Measurements from ENCODE around the gene SNTG2.

The SNTG2 gene

DNA sequence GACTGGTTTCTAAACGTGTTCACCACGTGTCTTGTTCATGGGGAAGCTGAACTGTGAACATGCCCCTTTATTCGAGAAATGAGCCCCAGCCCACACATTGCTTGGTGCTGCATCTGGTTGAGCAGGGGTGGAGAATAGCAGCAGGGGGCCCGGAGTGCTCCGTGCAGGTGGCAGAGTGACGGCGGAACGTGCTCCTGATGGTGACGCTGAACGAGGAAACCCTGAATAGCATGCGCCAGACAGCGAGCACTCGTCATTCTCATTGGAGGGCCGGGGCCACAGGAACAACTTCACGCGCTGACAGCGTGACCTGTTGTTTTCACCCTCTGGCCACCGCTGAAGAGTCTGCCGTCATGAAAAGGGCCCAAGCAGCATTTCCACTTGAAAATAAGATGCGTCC lies 336.8 kb downstream of the SNTG2 start:
- Mint-ChIP-seq H3K4me1 (peaks cover 13% of the 10 kb centered on the region), H3K9me3 (peaks cover under 1% of the 10 kb centered on the region), H3K36me3 (ENCODE audit: low read depth) (no peaks in the 10 kb centered on the region), H3K27me3 (ENCODE audit: low read depth) (peaks cover 9% of the 10 kb centered on the region), H3K27ac (no peak overlapping the region), H3K4me3 (no peak overlapping the region)
- TF ChIP-seq, protein P1, sequence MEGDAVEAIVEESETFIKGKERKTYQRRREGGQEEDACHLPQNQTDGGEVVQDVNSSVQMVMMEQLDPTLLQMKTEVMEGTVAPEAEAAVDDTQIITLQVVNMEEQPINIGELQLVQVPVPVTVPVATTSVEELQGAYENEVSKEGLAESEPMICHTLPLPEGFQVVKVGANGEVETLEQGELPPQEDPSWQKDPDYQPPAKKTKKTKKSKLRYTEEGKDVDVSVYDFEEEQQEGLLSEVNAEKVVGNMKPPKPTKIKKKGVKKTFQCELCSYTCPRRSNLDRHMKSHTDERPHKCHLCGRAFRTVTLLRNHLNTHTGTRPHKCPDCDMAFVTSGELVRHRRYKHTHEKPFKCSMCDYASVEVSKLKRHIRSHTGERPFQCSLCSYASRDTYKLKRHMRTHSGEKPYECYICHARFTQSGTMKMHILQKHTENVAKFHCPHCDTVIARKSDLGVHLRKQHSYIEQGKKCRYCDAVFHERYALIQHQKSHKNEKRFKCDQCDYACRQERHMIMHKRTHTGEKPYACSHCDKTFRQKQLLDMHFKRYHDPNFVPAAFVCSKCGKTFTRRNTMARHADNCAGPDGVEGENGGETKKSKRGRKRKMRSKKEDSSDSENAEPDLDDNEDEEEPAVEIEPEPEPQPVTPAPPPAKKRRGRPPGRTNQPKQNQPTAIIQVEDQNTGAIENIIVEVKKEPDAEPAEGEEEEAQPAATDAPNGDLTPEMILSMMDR (IDR thresholded peaks at IDR 0.05; ENCODE audit: unreplicated experiment in 3 of 3): no peak

DNA sequence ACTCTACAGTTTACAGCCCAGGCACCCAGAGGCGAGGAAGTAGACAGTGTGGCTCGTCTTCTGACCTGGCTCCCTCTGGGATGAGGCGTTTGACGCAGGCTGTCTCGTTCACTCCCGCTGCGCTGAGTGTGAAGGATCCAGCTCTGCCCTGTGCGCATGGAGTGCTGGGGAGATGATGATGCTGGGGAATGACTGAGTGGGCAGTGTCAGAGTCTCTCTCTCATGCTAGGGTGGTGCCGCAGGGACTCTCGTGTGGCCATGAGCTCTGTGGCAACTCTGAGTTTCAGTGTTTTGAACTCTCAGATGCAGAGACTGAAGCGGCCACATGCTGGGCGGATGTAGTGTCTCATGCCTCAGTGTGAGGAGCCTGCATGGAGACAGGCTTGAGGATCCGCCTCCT lies 344.3 kb downstream of the SNTG2 start:
- no peaks in the 10 kb centered on the region for H3K4me1 Mint-ChIP-seq

DNA sequence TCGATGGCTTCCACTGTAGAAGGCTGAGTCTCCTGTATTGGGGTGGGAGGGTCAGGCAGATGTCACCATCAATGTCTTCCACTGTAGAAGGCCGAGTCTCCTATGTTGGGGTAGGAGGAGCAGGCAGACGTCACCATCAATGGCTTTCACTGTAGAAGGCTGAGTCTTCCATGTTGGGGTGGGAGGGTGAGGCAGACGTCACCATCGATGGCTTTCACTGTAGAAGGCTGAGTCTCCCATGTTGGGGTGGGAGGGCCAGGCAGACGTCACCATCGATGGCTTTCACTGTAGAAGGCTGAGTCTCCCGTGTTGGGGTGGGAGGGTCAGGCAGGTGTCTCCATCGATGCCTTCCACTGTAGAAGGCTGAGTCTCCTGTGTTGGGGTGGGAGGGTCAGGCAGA lies 345.1 kb downstream of the SNTG2 start:
- Mint-ChIP-seq H3K4me3 (no peak overlapping the region), H3K36me3 (ENCODE audit: low read depth) (no peaks in the 10 kb centered on the region), H3K27ac (no peak overlapping the region), H3K4me1 (no peaks in the 10 kb centered on the region), H3K9me3 (peaks cover 5% of the 10 kb centered on the region), H3K27me3 (ENCODE audit: low read depth) (peaks cover 8% of the 10 kb centered on the region)
- TF ChIP-seq, protein P1 (IDR thresholded peaks at IDR 0.05; ENCODE audit: unreplicated experiment in 3 of 3): no peak

More for the DNA sequence above, 344.3 kb downstream of the SNTG2 start:
- TF ChIP-seq, protein P1 (IDR thresholded peaks at IDR 0.05; ENCODE audit: unreplicated experiment in 3 of 3): no peak
- no peaks in the 10 kb centered on the region for H3K36me3 Mint-ChIP-seq (ENCODE audit: low read depth)
- no peak overlapping the region for H3K4me3 Mint-ChIP-seq
- H3K27ac Mint-ChIP-seq: no peak overlapping the region
- peaks cover 8% of the 10 kb centered on the region for H3K27me3 Mint-ChIP-seq (ENCODE audit: low read depth)
- peaks cover 5% of the 10 kb centered on the region for H3K9me3 Mint-ChIP-seq

DNA sequence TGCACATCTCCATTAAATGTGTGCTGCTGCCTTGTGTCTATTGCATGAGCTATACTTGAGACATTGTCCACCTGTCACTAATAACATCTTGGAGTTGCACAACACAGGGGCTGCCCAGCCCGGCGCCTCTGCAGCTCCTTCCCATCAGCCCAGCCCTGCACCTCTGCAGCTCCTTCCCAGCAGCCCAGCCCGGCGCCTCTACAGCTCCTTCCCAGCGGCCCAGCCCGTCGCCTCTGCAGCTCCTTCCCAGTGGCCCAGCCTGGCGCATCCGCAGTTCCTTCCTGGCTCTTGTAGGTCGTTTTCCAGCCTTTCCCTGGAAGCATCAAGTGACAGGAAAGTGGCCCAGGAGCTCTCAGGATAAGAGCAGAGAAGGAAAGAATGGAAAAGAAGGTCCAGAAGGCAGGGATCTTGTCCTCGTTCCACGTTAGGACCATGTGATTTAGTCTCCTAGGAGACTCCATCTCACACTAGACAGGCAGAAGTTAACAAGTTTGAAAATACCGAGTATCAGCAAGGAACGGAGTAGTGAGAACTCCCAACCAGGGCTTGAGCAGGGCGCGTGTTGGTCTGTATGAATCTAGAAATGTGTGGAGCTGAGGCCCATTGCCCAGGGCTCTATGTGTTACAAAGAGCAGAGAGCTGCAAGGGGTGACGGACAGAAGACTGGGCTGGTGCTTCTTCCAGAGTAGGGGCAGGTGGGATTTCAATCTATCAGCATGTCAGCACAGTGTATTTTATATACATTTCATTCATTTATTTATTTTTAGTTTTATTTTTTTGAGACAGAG lies 346.9 kb downstream of the SNTG2 start:
- Mint-ChIP-seq H3K27me3 (ENCODE audit: low read depth) (peaks cover 15% of the 10 kb centered on the region), H3K27ac (no peak overlapping the region), H3K9me3 (peaks cover 3% of the 10 kb centered on the region), H3K4me1 (no peaks in the 10 kb centered on the region), H3K4me3 (no peak overlapping the region), H3K36me3 (ENCODE audit: low read depth) (no peaks in the 10 kb centered on the region)
- TF ChIP-seq, protein P1 (IDR thresholded peaks at IDR 0.05; ENCODE audit: unreplicated experiment in 3 of 3): no peak

DNA sequence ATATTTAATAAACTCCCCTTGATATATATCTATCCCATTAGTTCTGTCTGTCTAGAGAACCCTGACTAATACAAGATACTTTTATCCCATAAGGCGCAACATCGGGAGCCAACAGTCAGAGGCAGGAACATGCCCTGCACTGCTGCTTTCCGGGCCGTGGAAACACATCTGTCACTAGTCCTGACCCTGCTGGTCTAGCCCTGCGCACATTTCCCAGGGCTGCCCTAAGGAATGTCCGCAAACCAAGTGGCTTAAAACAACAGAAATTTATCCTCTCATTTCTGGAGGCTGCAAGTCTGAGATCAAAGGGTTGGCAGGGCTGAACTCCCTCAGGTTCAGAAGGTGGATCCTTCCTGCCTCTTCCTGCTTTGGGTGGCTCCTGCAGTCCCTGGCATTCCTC lies 348.4 kb downstream of the SNTG2 start:
- TF ChIP-seq, protein P1 (IDR thresholded peaks at IDR 0.05; ENCODE audit: unreplicated experiment in 3 of 3): no peak
- Mint-ChIP-seq H3K4me3 (no peak overlapping the region), H3K9me3 (peaks cover under 1% of the 10 kb centered on the region), H3K4me1 (no peaks in the 10 kb centered on the region), H3K27ac (no peak overlapping the region), H3K27me3 (ENCODE audit: low read depth) (peaks cover 15% of the 10 kb centered on the region), H3K36me3 (ENCODE audit: low read depth) (no peaks in the 10 kb centered on the region)

DNA sequence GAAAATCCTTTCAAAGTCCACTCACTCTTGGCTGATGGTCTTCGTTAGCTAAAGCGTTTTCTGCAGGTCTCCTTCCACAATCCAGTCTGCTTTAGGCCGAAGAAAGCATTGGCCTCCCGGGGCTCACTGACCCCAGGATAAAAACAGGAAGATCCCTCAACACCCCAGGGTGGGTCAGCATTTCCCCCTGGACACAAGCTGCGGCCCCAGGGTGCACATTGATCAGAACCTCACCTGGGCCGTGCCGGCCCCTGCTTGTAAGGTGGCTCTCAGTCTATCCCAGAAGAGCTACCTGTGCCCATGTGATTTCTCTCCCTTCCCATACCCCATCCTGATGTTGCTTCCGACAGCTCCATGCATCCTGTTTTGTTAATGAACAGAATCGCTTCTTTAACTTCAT lies 349.6 kb downstream of the SNTG2 start:
- TF ChIP-seq, protein P1 (IDR thresholded peaks at IDR 0.05; ENCODE audit: unreplicated experiment in 3 of 3): no peak
- Mint-ChIP-seq H3K4me3 (no peak overlapping the region), H3K27me3 (ENCODE audit: low read depth) (peaks cover 10% of the 10 kb centered on the region), H3K9me3 (no peaks in the 10 kb centered on the region), H3K27ac (no peak overlapping the region), H3K36me3 (ENCODE audit: low read depth) (no peaks in the 10 kb centered on the region), H3K4me1 (no peaks in the 10 kb centered on the region)

Measured in nephron (organoid).